ENCODE results near the gene MYH14. TPM values are rescaled to one million over a fixed set of nuclear protein-coding genes. Genes with fewer than 3 reads are reported as not detected.

The MYH14 gene
- total and polyA plus RNA-seq, 4 experiments from 2014 or later: not detected

DNA sequence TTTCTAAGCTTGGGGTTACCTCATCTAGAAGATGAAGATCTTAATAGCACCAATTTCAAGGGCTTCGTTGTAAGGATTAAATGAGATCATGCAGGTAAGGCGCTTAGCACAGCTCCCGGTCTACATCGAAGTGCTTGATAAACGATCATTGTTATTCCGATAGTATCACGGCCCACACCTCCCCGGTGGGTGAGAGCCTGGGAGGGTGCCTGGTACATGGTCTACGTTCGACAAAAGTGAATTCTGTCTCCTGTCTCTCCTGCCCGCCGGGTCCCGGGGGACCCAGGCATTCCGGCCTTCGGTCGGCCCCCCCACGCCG, 501 bp upstream of the MYH14 start:
- H3K4me1 ChIP-seq (ENCODE audit: insufficient read depth, low read length): no peaks in the 10 kb centered on the region
- Mint-ChIP-seq H3K36me3 (peaks cover 0 to 6% of the 10 kb centered on the region in 2 donors), H3K4me1 (peaks cover 0 to 4% (median under 1%) of the 10 kb centered on the region in 4 donors), H3K4me3 (no peak overlapping the region), H3K27me3 (peaks cover 43 to 47% of the 10 kb centered on the region in 2 donors), H3K27ac (no peak overlapping the region), H3K9me3 (peaks cover 0 to 5% (median 0%) of the 10 kb centered on the region in 8 donors)
- intact Hi-C loops (cut with micrococcal nuclease): no loop called here
- ChIA-PET POLR2A (ENCODE audit: partially characterized antibody) (no interaction called here), CTCF (ENCODE audit: partially characterized antibody) (no interaction called here)
- H3K27ac ChIP-seq (ENCODE audit: low read depth, low read length): no peak overlapping the region
- H3K9me3 ChIP-seq (ENCODE audit: control insufficient read depth in 1 of 2, low read length in 2 of 2): no peaks in the 10 kb centered on the region
- peaks cover 13% of the 10 kb centered on the region for H3K27me3 ChIP-seq (ENCODE audit: insufficient read depth, low read length)
- H3K36me3 ChIP-seq (ENCODE audit: insufficient read depth, low read length): no peaks in the 10 kb centered on the region
- H3K4me3 ChIP-seq (ENCODE audit: low read length in 2 of 2): no peak overlapping the region
- no peak for DNase-seq

- Mint-ChIP-seq H3K36me3 (peaks cover 0 to 7% of the 10 kb centered on the region in 2 donors), H3K27ac (no peak overlapping the region), H3K4me3 (no peak overlapping the region), H3K27me3 (peaks cover 38 to 41% of the 10 kb centered on the region in 2 donors), H3K9me3 (peaks cover 0 to 5% (median 0%) of the 10 kb centered on the region in 8 donors), H3K4me1 (peaks cover 0 to 4% (median under 1%) of the 10 kb centered on the region in 4 donors)
- ChIA-PET CTCF (ENCODE audit: partially characterized antibody) (no interaction called here), POLR2A (ENCODE audit: partially characterized antibody) (no interaction called here)
- Histone ChIP-seq H3K36me3 (ENCODE audit: insufficient read depth, low read length) (no peaks in the 10 kb centered on the region), H3K27me3 (ENCODE audit: insufficient read depth, low read length) (peaks cover 13% of the 10 kb centered on the region), H3K4me1 (ENCODE audit: insufficient read depth, low read length) (no peaks in the 10 kb centered on the region), H3K9me3 (ENCODE audit: control insufficient read depth in 1 of 2, low read length in 2 of 2) (no peaks in the 10 kb centered on the region), H3K27ac (ENCODE audit: low read depth, low read length) (no peak overlapping the region), H3K4me3 (ENCODE audit: low read length in 2 of 2) (no peak overlapping the region)
- no peak for DNase-seq
- intact Hi-C loops (cut with micrococcal nuclease): no loop called here
These were observed 633 bp downstream of the MYH14 start for GRCh38 chr19:50204081-50204428.

DNA sequence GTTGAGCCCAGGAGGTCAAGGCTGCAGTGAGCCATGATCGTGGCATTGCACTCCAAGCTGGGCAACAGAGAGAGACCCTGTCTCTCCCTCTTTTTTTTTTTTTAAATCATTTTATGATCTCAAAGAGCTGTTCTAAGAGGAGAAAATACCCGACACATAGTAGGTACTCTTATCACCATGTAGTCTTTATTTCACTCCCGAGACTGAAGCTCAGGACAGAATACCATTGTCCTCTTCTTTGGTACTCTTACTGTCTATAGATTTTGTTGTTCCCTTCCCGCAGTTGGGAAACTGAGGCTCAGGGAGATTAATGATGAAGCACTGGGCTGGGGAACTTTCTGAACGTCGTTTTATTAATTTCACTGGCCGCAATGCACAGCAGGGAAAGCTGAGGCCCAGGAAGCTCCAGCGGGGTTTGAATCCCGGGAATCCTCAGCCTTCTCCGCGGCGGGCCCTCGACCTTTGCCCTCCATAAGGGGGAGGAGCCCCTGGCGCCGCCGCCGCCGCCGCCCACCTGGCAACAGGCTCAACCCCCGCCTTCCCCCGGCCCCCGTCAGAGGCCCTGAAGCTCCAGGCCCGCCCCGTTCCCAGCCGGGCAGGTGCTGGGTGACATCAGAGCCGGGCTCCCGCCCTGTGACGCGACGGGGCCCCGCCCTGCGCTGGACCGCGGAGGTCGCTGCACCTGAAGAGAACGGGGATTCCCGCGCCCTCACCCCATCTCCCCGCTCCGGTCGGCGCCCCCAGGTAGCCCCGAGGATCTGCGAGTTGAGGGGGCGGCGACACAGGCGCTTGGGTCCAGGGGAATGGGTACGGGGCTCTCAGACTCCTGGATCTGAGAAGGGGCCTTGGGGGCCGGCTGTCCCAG, 1.6 kb downstream of the MYH14 start:
- peaks cover 13% of the 10 kb centered on the region for H3K27me3 ChIP-seq (ENCODE audit: insufficient read depth, low read length)
- H3K4me1 ChIP-seq (ENCODE audit: insufficient read depth, low read length): no peaks in the 10 kb centered on the region
- no peak for DNase-seq
- POLR2A ChIA-PET (ENCODE audit: partially characterized antibody): no interaction called here
- H3K27ac ChIP-seq (ENCODE audit: low read depth, low read length): no peak overlapping the region
- Mint-ChIP-seq H3K36me3 (peaks cover 0 to 7% of the 10 kb centered on the region in 2 donors), H3K27ac (no peak overlapping the region), H3K9me3 (peaks cover 0 to 5% (median 0%) of the 10 kb centered on the region in 8 donors), H3K27me3 (peaks cover 36 to 39% of the 10 kb centered on the region in 2 donors), H3K4me3 (no peak overlapping the region), H3K4me1 (peaks cover 0 to 4% (median 0%) of the 10 kb centered on the region in 4 donors)
- no peaks in the 10 kb centered on the region for H3K36me3 ChIP-seq (ENCODE audit: insufficient read depth, low read length)
- H3K9me3 ChIP-seq (ENCODE audit: control insufficient read depth in 1 of 2, low read length in 2 of 2): no peaks in the 10 kb centered on the region
- no peak overlapping the region for H3K4me3 ChIP-seq (ENCODE audit: low read length in 2 of 2)
- intact Hi-C loops (cut with micrococcal nuclease): no loop called here
- CTCF ChIA-PET (ENCODE audit: partially characterized antibody): no interaction called here

GRCh38 chr19:50205681-50206138, 2.3 kb downstream of the MYH14 start:
- Mint-ChIP-seq H3K4me1 (peaks cover 0 to 4% (median 0%) of the 10 kb centered on the region in 4 donors), H3K4me3 (no peak overlapping the region), H3K27ac (no peak overlapping the region), H3K9me3 (peaks cover 0 to 6% (median 0%) of the 10 kb centered on the region in 8 donors), H3K27me3 (peaks cover 34 to 37% of the 10 kb centered on the region in 2 donors), H3K36me3 (peaks cover 0 to 7% of the 10 kb centered on the region in 2 donors)
- intact Hi-C loops (cut with micrococcal nuclease): no loop called here
- DNase-seq: no peak
- H3K4me1 ChIP-seq (ENCODE audit: insufficient read depth, low read length): no peaks in the 10 kb centered on the region
- ChIA-PET CTCF (ENCODE audit: partially characterized antibody) (no interaction called here), POLR2A (ENCODE audit: partially characterized antibody) (no interaction called here)
- H3K36me3 ChIP-seq (ENCODE audit: insufficient read depth, low read length): no peaks in the 10 kb centered on the region
- H3K4me3 ChIP-seq (ENCODE audit: low read length in 2 of 2): no peak overlapping the region
- H3K9me3 ChIP-seq (ENCODE audit: control insufficient read depth in 1 of 2, low read length in 2 of 2): no peaks in the 10 kb centered on the region
- H3K27me3 ChIP-seq (ENCODE audit: insufficient read depth, low read length): peaks cover 13% of the 10 kb centered on the region
- H3K27ac ChIP-seq (ENCODE audit: low read depth, low read length): no peak overlapping the region

- no peak overlapping the region for H3K4me3 ChIP-seq (ENCODE audit: low read length in 2 of 2)
- H3K27me3 Mint-ChIP-seq: peaks cover 31 to 34% of the 10 kb centered on the region in 2 donors
These were observed 2.8 kb downstream of the MYH14 start for GRCh38 chr19:50206191-50206590.

DNA sequence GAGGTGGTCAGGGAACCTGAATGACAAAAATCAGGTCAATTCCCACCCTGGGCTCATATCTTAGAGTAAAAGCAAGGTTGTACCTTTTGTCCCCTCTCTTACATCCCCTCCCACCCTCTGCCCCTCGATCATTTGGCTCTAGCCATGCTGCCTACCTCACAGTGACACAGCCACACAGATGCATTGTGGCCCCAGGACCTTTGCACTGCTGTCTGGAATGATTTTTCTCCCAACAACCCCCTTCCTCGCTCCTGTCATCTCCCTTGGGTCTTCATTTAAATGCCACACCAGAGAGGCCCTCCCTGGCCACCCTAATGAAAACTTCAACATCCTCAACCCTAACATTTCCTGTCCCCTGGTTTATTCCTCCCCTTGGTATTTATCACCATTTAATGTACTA, 4.3 kb downstream of the MYH14 start:
- no peaks in the 10 kb centered on the region for H3K9me3 ChIP-seq (ENCODE audit: control insufficient read depth in 1 of 2, low read length in 2 of 2)
- CTCF ChIA-PET (ENCODE audit: partially characterized antibody): no interaction called here
- no peak overlapping the region for H3K27ac Mint-ChIP-seq
- no peak for DNase-seq
- intact Hi-C loops (cut with micrococcal nuclease): no loop called here
- H3K9me3 Mint-ChIP-seq: peaks cover 0 to 16% (median 11%) of the 10 kb centered on the region in 8 donors
- H3K4me3 Mint-ChIP-seq: no peak overlapping the region
- no peaks in the 10 kb centered on the region for H3K36me3 ChIP-seq (ENCODE audit: insufficient read depth, low read length)
- H3K27me3 ChIP-seq (ENCODE audit: insufficient read depth, low read length): peaks cover 10% of the 10 kb centered on the region
- no peak overlapping the region for H3K4me3 ChIP-seq (ENCODE audit: low read length in 2 of 2)
- POLR2A ChIA-PET (ENCODE audit: partially characterized antibody): no interaction called here
- H3K27ac ChIP-seq (ENCODE audit: low read depth, low read length): no peak overlapping the region
- H3K4me1 ChIP-seq (ENCODE audit: insufficient read depth, low read length): no peaks in the 10 kb centered on the region
- H3K36me3 Mint-ChIP-seq: peaks cover 0 to 3% of the 10 kb centered on the region in 2 donors
- peaks cover 0 to 4% (median 0%) of the 10 kb centered on the region in 4 donors for H3K4me1 Mint-ChIP-seq
- H3K27me3 Mint-ChIP-seq: peaks cover 21 to 23% of the 10 kb centered on the region in 2 donors

More at GRCh38 chr19:50206191-50206590, 2.8 kb downstream of the MYH14 start:
- POLR2A ChIA-PET (ENCODE audit: partially characterized antibody): no interaction called here
- H3K4me1 ChIP-seq (ENCODE audit: insufficient read depth, low read length): no peaks in the 10 kb centered on the region
- no peaks in the 10 kb centered on the region for H3K9me3 ChIP-seq (ENCODE audit: control insufficient read depth in 1 of 2, low read length in 2 of 2)
- intact Hi-C loops (cut with micrococcal nuclease): no loop called here
- CTCF ChIA-PET (ENCODE audit: partially characterized antibody): no interaction called here
- peaks cover 13% of the 10 kb centered on the region for H3K27me3 ChIP-seq (ENCODE audit: insufficient read depth, low read length)
- Mint-ChIP-seq H3K9me3 (peaks cover 0 to 7% (median 2%) of the 10 kb centered on the region in 8 donors), H3K4me1 (peaks cover 0 to 4% (median 0%) of the 10 kb centered on the region in 4 donors), H3K4me3 (no peak overlapping the region), H3K27ac (no peak overlapping the region), H3K36me3 (peaks cover 0 to 7% of the 10 kb centered on the region in 2 donors)
- H3K36me3 ChIP-seq (ENCODE audit: insufficient read depth, low read length): no peaks in the 10 kb centered on the region
- no peak overlapping the region for H3K27ac ChIP-seq (ENCODE audit: low read depth, low read length)
- DNase-seq: no peak

DNA sequence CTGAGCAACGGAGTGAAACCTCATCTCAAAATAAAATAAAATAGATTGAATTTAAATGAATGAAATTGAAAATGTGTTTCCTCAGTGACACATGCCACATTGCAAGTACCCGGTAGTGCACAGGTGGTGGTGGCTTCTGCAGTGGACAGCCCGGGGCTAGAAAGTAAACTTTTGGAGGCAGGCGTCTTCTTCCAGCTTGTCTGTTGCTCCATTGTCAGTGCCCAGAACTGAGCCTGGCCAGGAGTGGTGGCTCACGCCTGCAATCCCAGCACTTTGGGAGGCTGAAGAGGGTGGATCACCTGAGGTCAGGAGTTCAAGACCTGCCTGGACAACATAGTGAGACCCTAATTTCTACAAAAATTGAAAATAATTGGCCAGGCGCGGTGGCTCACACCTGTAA, 5.7 kb downstream of the MYH14 start:
- Histone ChIP-seq H3K9me3 (ENCODE audit: control insufficient read depth in 1 of 2, low read length in 2 of 2) (no peaks in the 10 kb centered on the region), H3K36me3 (ENCODE audit: insufficient read depth, low read length) (no peaks in the 10 kb centered on the region), H3K4me1 (ENCODE audit: insufficient read depth, low read length) (no peaks in the 10 kb centered on the region), H3K27me3 (ENCODE audit: insufficient read depth, low read length) (peaks cover 6% of the 10 kb centered on the region), H3K4me3 (ENCODE audit: low read length in 2 of 2) (no peak overlapping the region), H3K27ac (ENCODE audit: low read depth, low read length) (no peak overlapping the region)
- DNase-seq: no peak
- ChIA-PET CTCF (ENCODE audit: partially characterized antibody) (no interaction called here), POLR2A (ENCODE audit: partially characterized antibody) (no interaction called here)
- peaks cover 0 to 16% (median 11%) of the 10 kb centered on the region in 8 donors for H3K9me3 Mint-ChIP-seq
- H3K36me3 Mint-ChIP-seq: peaks cover 0 to 3% of the 10 kb centered on the region in 2 donors
- intact Hi-C loops (cut with micrococcal nuclease): no loop called here
- H3K27me3 Mint-ChIP-seq: peaks cover 15 to 18% of the 10 kb centered on the region in 2 donors
- H3K4me3 Mint-ChIP-seq: no peak overlapping the region
- H3K27ac Mint-ChIP-seq: no peak overlapping the region
- peaks cover 0 to 2% (median 0%) of the 10 kb centered on the region in 4 donors for H3K4me1 Mint-ChIP-seq
